A673 (cell line): ENCODE data around the gene NUDT5. TPM values are rescaled to one million over a fixed set of nuclear protein-coding genes. Genes with fewer than 3 reads are reported as not detected.

ENCODE experiments used
- BruUV-seq: library from RNA; stranded (reverse); fragments of 400-500 nt; replicated peaks from 2 replicates; lab custom pipeline; 2021; lab: Mats Ljungman, UMichigan
- CTCF ChIA-PET: fragments of 300-600 bp; sonication (Branson Sonifier 250); formaldehyde crosslinking; loops from one replicate; lab custom pipeline; 2022; ENCODE audit warnings: antibody characterized with exemption; lab: Charles Lee
- POLR2A ChIA-PET: fragments of 300-600 bp; sonication (Branson Sonifier 250); formaldehyde crosslinking; loops from one replicate; lab custom pipeline; 2022; ENCODE audit warnings: antibody characterized with exemption; ENCODE audit not compliant: low non-redundant PET; lab: Charles Lee
- DNase-seq: peaks from one replicate; pipeline ENCODE4 v3.0.0-alpha.2; 2015; ENCODE audit warnings: low spot score
- H3K27ac ChIP-seq: fragments of 200-600 bp; sonication (generic); 2 replicates; pipeline ENCODE4 v1.5.1; 2016; ENCODE audit warnings: mixed run types, low read depth, mild to moderate bottlenecking, mixed read lengths, antibody characterized with exemption, low read length; ENCODE audit not compliant: poor library complexity, severe bottlenecking
- H3K27me3 ChIP-seq: fragments of 200-600 bp; sonication (generic); replicated peaks from 2 replicates; pipeline ENCODE4 v1.6.1; 2017; ENCODE audit warnings: mixed run types, low read depth, mild to moderate bottlenecking, mixed read lengths, antibody characterized with exemption, low read length; ENCODE audit not compliant: insufficient read depth, poor library complexity
- H3K36me3 ChIP-seq: fragments of 200-600 bp; sonication (generic); 2 replicates; pipeline ENCODE4 v1.6.1; 2016; ENCODE audit warnings: mixed run types, mild to moderate bottlenecking, mixed read lengths, antibody characterized with exemption, low read length; ENCODE audit not compliant: insufficient read depth, poor library complexity, severe bottlenecking
- H3K4me1 ChIP-seq: fragments of 200-600 bp; sonication (generic); 2 replicates; pipeline ENCODE4 v1.6.1; 2017; ENCODE audit warnings: mixed run types, mild to moderate bottlenecking, mixed read lengths, antibody characterized with exemption, low read length; ENCODE audit not compliant: insufficient read depth, poor library complexity, severe bottlenecking
- H3K4me3 ChIP-seq: fragments of 200-600 bp; sonication (generic); 2 replicates; pipeline ENCODE4 v1.5.1; 2016; ENCODE audit warnings: low read depth, mixed run types, mild to moderate bottlenecking, mixed read lengths, low read length; ENCODE audit not compliant: poor library complexity, severe bottlenecking
- H3K9me3 ChIP-seq: fragments of 200-600 bp; sonication (generic); 2 replicates; pipeline ENCODE4 v1.6.1; 2016; ENCODE audit warnings: mixed run types, low read depth, mild to moderate bottlenecking, mixed read lengths, antibody characterized with exemption, low read length; ENCODE audit not compliant: poor library complexity, severe bottlenecking
- CTCF ChIP-seq: fragments of 300-800, 200-600 bp; sonication (generic); conservative IDR thresholded peaks from 2 replicates; pipeline ENCODE4 v1.5.1; 2017; ENCODE audit warnings: low read depth, mild to moderate bottlenecking, antibody characterized with exemption, low read length, moderate library complexity, mixed read lengths
- EZH2 ChIP-seq: fragments of 200-600 bp; sonication (generic); IDR thresholded peaks from 2 replicates; pipeline ENCODE4 v1.6.1; 2017; ENCODE audit warnings: borderline replicate concordance, low read depth, mild to moderate bottlenecking, mixed read lengths, antibody characterized with exemption, low read length; ENCODE audit not compliant: poor library complexity, severe bottlenecking
- intact Hi-C: fragments of 100-400 bp; cut with micrococcal nuclease; formaldehyde crosslinking; loops from one replicate; pipeline ENCODE4 v1.10.0; 2022; ENCODE audit not compliant: unreplicated experiment
- total RNA-seq: library from RNA; stranded (reverse); gene quantifications from 2 replicates; pipeline ENCODE4 v1.2.3, GENCODE V29; 2021

NUDT5 gene
- total RNA-seq, 1 experiment from 2014 or later = 137 TPM

- Histone ChIP-seq H3K4me3 (no peak overlapping the region), H3K36me3 (peaks cover 33% of the 10 kb centered on the region), H3K9me3 (no peaks in the 10 kb centered on the region), H3K4me1 (no peaks in the 10 kb centered on the region), H3K27ac (peak overlapping the region; percentile 51), H3K27me3 (no peaks in the 10 kb centered on the region)
- no TSS peak for BruUV-seq
- no peak for TF ChIP-seq EZH2
- no peak for TF ChIP-seq CTCF
- POLR2A ChIA-PET = no interaction called here
- CTCF ChIA-PET = no interaction called here
- intact Hi-C loops = no loop called here
- DNase-seq = no peak
Observed at GRCh38 chr10:12186323-12186722, 9.4 kb downstream of the NUDT5 start.

GRCh38 chr10:12184165-12184564 lies 11.5 kb downstream of the NUDT5 start:
- CTCF ChIA-PET = no interaction called here

GRCh38 chr10:12181065-12181775 lies 14.5 kb downstream of the NUDT5 start:
- H3K27ac ChIP-seq = no peak overlapping the region
- no peak overlapping the region for H3K4me3 ChIP-seq
- TF ChIP-seq CTCF = no peak
- TF ChIP-seq EZH2 = no peak
- POLR2A ChIA-PET = interaction anchor here (0.6 kb wide), 1 partner anchor 9 kb away, joined by 4 read pairs; no protein-coding TSS in a partner anchor
- no peaks in the 10 kb centered on the region for H3K27me3 ChIP-seq
- no peaks in the 10 kb centered on the region for H3K4me1 ChIP-seq
- DNase-seq = no peak
- intact Hi-C loops = no loop called here
- BruUV-seq = no TSS peak
- no peaks in the 10 kb centered on the region for H3K9me3 ChIP-seq
- peaks cover 73% of the 10 kb centered on the region for H3K36me3 ChIP-seq
- CTCF ChIA-PET = no interaction called here

More at GRCh38 chr10:12184165-12184564, 11.5 kb downstream of the NUDT5 start:
- H3K36me3 ChIP-seq = peaks cover 53% of the 10 kb centered on the region
- H3K27ac ChIP-seq = no peak overlapping the region
- H3K9me3 ChIP-seq = no peaks in the 10 kb centered on the region
- POLR2A ChIA-PET = no interaction called here
- no peak for DNase-seq
- no peak for TF ChIP-seq CTCF
- TF ChIP-seq EZH2 = no peak
- intact Hi-C loops = no loop called here
- BruUV-seq = no TSS peak
- no peaks in the 10 kb centered on the region for H3K4me1 ChIP-seq
- H3K4me3 ChIP-seq = no peak overlapping the region
- no peaks in the 10 kb centered on the region for H3K27me3 ChIP-seq
